ENCODE measurements around the gene KCNJ14.

The KCNJ14 gene

GRCh38 chr19:48418317-48419064, 36.9 kb upstream of the KCNJ14 start:
- TF ChIP-seq, protein P1, sequence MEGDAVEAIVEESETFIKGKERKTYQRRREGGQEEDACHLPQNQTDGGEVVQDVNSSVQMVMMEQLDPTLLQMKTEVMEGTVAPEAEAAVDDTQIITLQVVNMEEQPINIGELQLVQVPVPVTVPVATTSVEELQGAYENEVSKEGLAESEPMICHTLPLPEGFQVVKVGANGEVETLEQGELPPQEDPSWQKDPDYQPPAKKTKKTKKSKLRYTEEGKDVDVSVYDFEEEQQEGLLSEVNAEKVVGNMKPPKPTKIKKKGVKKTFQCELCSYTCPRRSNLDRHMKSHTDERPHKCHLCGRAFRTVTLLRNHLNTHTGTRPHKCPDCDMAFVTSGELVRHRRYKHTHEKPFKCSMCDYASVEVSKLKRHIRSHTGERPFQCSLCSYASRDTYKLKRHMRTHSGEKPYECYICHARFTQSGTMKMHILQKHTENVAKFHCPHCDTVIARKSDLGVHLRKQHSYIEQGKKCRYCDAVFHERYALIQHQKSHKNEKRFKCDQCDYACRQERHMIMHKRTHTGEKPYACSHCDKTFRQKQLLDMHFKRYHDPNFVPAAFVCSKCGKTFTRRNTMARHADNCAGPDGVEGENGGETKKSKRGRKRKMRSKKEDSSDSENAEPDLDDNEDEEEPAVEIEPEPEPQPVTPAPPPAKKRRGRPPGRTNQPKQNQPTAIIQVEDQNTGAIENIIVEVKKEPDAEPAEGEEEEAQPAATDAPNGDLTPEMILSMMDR (IDR thresholded peaks at IDR 0.05; ENCODE audit: low read depth, low read length) = no peak; the same call in 1 of the 2 replicates
- no peak overlapping the region for H3K4me3 ChIP-seq (ENCODE audit: low read depth, low read length)

GRCh38 chr19:48419158-48419920, 36.0 kb upstream of the KCNJ14 start:
- TF ChIP-seq, protein P1 (IDR thresholded peaks at IDR 0.05; ENCODE audit: low read depth, low read length) = no peak

GRCh38 chr19:48421548-48421947, 33.8 kb upstream of the KCNJ14 start:
- no peak overlapping the region for H3K4me3 ChIP-seq (ENCODE audit: low read depth, low read length)
- TF ChIP-seq, protein P1 (IDR thresholded peaks at IDR 0.05; ENCODE audit: low read depth, low read length) = no peak

More at GRCh38 chr19:48419158-48419920, 36.0 kb upstream of the KCNJ14 start:
- H3K4me3 ChIP-seq (ENCODE audit: low read depth, low read length) = no peak overlapping the region

GRCh38 chr19:48424694-48425219, 30.6 kb upstream of the KCNJ14 start:
- H3K4me3 ChIP-seq (ENCODE audit: low read depth, low read length) = peak overlapping the region; percentile 20; the same call in 1 of the 2 replicates
- TF ChIP-seq, protein P1 (IDR thresholded peaks at IDR 0.05; ENCODE audit: low read depth, low read length) = no peak

- TF ChIP-seq, protein P1 (IDR thresholded peaks at IDR 0.05; ENCODE audit: low read depth, low read length) = no peak
- H3K4me3 ChIP-seq (ENCODE audit: low read depth, low read length) = no peak overlapping the region
Observed at GRCh38 chr19:48428670-48429069, 26.7 kb upstream of the KCNJ14 start.

DNA sequence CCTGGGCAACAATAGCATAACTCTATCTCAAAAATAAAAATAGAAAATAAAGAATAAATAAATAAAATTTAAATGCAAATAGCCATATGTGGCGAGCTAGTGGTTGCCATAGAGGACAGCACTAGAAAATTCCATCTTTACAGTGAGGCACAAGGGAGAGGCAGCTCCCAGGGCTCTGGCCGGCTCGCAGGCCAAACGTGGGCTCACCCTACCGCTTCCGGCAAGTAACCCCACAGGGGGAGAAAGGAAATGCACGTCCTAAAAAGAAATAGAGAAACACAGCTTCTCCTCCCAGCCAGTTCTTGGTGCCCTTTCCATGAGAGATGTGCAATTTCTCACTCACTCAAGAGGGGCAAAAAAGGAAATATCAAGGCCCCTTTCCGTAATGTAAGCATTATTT, 22.0 kb upstream of the KCNJ14 start:
- no peak overlapping the region for H3K4me3 ChIP-seq (ENCODE audit: low read depth, low read length)
- TF ChIP-seq, protein P1 (IDR thresholded peaks at IDR 0.05; ENCODE audit: low read depth, low read length) = no peak

DNA sequence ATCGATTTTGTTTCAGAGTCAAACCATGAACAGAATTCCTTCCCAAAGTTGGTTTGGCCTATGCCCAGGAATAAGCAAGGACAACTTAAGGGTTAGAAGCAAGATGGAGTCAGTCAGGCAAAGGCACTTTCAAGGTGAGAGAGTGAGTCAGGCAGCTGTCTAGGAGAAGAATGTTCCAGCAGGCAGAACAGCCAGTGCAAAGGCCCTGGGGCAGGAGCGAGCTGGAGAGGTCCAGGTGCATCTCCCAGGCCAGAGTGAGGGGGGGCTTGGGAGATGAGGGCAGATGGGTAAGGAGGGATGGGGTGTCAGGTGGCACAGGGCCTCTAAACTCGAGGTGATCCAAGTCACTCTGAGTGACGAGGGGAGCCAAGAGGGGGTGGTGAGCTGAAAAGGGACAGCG, 18.8 kb upstream of the KCNJ14 start:
- no peak overlapping the region for H3K4me3 ChIP-seq (ENCODE audit: low read depth, low read length)
- TF ChIP-seq, protein P1 (IDR thresholded peaks at IDR 0.05; ENCODE audit: low read depth, low read length) = no peak
